ENCODE data around the gene LRSAM1.

The LRSAM1 gene

DNA sequence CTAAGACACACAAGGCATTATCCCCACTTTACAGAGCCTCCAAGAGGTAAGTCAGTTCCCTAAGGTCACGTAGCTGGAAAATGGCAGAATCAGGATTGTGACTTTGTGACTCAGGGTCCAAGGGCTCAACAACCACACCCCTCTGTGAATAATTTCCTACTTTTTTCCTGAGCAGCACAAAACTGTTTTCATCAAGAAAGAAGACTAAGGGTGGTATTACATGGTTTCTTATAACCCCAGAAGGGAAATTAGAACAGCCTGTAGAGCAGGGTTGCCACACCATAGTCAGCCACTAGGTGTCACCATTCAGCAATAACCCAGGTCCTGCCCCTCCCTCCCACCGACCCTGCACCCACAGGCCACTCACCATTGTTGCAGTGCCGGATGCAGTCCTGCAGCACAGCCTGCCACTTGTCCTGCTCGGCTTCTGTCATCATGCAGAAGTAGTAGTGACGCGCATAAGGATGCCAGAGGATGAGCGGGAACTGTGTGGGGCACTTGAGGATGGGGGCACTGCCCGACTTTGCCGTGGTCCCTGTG is 72.1 kb downstream of the LRSAM1 start:
- TF ChIP-seq CREB1 (IDR thresholded peaks at IDR 0.05; ENCODE audit: low read depth) (no peak), RAD21 (IDR thresholded peaks at IDR 0.05; ENCODE audit: low read depth) (peak; percentile 35; the same call in 1 of the 2 replicates)

DNA sequence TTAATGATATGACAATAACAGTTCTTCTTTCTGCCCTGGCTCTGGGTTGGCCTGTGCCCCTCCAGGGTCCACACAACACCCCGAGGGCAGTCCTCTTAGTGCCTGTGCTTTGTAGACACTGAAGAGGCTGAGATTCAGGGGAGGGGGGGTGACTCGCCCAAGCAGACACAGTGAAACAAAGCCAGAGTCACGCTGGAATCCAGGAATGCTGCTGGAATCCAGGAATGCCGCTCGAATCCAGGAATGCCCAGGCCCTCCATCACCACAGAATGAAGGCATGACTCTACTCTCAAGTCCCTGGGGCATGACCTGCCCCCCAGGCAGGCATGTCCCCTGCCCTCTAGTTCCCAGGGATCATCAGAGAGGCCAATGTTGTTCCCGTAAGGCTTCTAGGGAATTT is 73.1 kb downstream of the LRSAM1 start:
- TF ChIP-seq CEBPB (IDR thresholded peaks at IDR 0.05): no peak
- no peak for TF ChIP-seq TEAD4 (IDR thresholded peaks at IDR 0.05)
- no peak for TF ChIP-seq TAF1 (IDR thresholded peaks at IDR 0.05; ENCODE audit: low read depth)
- TF ChIP-seq EP300 (IDR thresholded peaks at IDR 0.05; ENCODE audit: borderline replicate concordance): no peak
- no peak for TF ChIP-seq CREB1 (IDR thresholded peaks at IDR 0.05; ENCODE audit: low read depth)
- no peak for TF ChIP-seq FOXM1 (IDR thresholded peaks at IDR 0.05; ENCODE audit: borderline replicate concordance, low read depth)
- TF ChIP-seq YY1 (IDR thresholded peaks at IDR 0.05; ENCODE audit: low read depth): no peak
- TF ChIP-seq, protein P1, sequence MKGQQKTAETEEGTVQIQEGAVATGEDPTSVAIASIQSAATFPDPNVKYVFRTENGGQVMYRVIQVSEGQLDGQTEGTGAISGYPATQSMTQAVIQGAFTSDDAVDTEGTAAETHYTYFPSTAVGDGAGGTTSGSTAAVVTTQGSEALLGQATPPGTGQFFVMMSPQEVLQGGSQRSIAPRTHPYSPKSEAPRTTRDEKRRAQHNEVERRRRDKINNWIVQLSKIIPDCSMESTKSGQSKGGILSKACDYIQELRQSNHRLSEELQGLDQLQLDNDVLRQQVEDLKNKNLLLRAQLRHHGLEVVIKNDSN (IDR thresholded peaks at IDR 0.05): no peak

DNA sequence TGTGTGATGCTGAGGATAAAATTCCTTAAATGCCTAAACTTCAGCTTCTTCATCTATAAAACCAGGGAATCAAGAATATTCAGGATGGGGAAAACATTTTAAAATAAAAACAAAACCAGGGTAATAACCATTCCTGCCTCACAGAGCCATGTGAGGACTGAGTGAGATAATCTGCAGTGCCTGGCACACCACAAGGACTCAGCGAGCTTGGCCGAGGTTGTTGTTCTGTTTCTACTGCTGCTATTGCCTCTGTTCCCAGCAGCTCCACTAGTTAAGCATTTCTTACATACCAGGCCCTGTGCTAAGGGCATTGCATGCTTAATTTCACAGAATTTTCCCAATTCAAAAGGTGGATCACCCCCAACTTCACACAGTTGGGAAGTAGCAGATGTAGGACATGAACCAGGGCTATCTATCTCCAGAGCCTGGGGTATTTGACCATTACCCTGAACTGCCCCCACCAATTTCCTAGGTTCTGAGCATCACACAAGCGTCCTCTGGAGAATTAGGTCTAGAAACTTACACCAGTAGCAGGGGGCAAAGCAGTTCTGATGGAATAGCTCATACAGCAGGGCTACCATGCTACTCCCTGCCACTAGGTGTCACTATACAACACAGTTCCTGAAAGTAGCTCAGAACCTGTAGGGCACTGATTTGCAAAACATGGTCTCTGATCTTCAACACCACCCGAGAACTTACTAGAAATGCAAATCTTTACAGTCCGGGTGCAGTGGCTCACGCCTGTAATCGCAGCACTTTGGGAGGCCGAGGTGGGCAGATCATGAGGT is 74.3 kb downstream of the LRSAM1 start:
- no peak for TF ChIP-seq ZBTB7A (IDR thresholded peaks at IDR 0.05; ENCODE audit: low read depth)
- TF ChIP-seq RAD21 (IDR thresholded peaks at IDR 0.05; ENCODE audit: low read depth): peak; percentile 58

DNA sequence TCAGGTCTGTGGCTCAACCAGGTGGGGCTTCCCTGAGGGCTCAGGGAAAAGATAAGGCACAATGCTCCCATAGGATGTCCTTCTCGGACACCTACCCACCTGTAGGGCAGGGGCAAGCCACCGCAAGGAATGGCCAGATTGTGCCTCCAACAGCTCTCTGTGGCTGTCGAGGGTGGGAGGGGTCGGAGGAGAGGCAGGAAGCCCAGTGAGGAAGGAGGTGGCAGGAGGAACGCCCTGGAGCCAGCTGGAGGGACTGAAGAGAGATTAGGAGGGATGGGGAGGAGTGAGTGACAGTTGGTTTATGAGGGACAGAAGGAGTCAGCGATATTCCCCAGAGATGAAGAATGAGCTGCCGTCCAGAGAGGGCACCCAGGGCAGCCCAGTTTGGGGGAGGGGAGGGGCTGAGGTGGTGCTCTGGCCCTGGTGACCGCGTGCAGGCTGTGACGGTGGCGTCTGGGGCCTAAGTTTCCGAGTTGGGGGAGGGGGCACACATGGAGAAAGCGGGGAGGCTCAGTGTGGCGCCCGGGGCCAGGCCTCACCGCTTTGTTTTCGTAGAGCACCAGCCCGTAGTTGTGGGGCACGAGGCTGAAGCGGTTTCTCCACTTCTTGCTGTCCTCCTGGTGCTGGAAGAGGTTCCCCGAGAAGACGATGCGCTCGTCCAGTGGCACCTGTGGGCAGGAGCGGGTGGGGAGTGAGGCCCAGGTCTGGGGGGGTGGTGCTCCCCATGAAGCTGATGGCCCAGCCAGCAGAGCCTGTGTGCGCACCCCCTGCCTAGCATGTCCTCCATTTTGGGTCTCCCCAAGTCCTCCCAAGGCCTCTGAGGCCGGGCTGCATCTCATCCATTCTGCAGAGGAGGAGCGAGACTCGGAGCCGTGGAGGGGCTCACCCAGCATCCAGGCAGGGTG is 75.6 kb downstream of the LRSAM1 start:
- no peak for TF ChIP-seq NFIC (IDR thresholded peaks at IDR 0.05)
- no peak for TF ChIP-seq YY1 (IDR thresholded peaks at IDR 0.05; ENCODE audit: low read depth)
- TF ChIP-seq, protein P2, sequence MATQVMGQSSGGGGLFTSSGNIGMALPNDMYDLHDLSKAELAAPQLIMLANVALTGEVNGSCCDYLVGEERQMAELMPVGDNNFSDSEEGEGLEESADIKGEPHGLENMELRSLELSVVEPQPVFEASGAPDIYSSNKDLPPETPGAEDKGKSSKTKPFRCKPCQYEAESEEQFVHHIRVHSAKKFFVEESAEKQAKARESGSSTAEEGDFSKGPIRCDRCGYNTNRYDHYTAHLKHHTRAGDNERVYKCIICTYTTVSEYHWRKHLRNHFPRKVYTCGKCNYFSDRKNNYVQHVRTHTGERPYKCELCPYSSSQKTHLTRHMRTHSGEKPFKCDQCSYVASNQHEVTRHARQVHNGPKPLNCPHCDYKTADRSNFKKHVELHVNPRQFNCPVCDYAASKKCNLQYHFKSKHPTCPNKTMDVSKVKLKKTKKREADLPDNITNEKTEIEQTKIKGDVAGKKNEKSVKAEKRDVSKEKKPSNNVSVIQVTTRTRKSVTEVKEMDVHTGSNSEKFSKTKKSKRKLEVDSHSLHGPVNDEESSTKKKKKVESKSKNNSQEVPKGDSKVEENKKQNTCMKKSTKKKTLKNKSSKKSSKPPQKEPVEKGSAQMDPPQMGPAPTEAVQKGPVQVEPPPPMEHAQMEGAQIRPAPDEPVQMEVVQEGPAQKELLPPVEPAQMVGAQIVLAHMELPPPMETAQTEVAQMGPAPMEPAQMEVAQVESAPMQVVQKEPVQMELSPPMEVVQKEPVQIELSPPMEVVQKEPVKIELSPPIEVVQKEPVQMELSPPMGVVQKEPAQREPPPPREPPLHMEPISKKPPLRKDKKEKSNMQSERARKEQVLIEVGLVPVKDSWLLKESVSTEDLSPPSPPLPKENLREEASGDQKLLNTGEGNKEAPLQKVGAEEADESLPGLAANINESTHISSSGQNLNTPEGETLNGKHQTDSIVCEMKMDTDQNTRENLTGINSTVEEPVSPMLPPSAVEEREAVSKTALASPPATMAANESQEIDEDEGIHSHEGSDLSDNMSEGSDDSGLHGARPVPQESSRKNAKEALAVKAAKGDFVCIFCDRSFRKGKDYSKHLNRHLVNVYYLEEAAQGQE (IDR thresholded peaks at IDR 0.05; ENCODE audit: low read depth): no peak
- no peak for TF ChIP-seq CREB1 (IDR thresholded peaks at IDR 0.05; ENCODE audit: low read depth)
- no peak for TF ChIP-seq FOXM1 (IDR thresholded peaks at IDR 0.05; ENCODE audit: borderline replicate concordance, low read depth)
- TF ChIP-seq CEBPB (IDR thresholded peaks at IDR 0.05): no peak
- no peak for TF ChIP-seq ZBTB7A (IDR thresholded peaks at IDR 0.05; ENCODE audit: low read depth)
- no peak for TF ChIP-seq TEAD4 (IDR thresholded peaks at IDR 0.05)
- no peak for TF ChIP-seq TCF12 (IDR thresholded peaks at IDR 0.05; ENCODE audit: low read depth)
- TF ChIP-seq, protein P3, sequence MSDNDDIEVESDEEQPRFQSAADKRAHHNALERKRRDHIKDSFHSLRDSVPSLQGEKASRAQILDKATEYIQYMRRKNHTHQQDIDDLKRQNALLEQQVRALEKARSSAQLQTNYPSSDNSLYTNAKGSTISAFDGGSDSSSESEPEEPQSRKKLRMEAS (IDR thresholded peaks at IDR 0.05): no peak

DNA sequence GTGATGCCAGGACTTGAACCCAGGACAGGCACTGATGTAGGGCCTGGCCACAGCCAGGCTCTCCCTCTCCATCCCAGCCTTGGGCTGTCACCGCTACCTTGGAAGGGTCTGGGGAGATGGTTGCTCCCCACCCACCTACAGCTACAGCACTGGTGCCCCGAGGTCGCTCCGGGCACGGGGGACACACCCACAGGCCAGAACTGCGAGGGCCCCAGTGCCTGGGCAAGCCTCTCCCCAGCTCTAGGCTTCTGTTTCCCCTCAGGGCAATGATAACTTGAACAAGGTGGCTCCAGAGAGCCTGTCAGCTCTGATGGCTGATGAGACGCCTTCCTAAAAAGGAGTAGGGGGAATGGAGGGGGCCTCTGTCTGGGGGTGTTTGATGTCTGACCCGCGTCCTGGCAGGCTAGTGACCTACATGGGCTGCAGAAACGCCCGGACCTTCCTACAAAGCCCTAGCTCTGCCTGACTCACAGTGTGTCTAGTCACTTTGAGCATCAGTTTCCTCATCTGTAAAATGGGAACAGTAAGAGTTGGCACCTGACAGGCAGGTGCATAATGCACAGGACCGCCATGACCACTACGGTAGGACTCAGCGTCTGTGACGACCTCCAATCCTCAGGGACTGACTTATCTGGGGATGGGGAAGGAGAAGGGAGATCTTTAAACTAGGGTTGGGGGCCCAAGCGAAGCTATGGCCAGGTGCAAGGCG is 76.4 kb downstream of the LRSAM1 start:
- TF ChIP-seq TAF1 (IDR thresholded peaks at IDR 0.05; ENCODE audit: low read depth) (no peak), TEAD4 (IDR thresholded peaks at IDR 0.05) (no peak), YY1 (IDR thresholded peaks at IDR 0.05; ENCODE audit: low read depth) (no peak), TCF12 (IDR thresholded peaks at IDR 0.05; ENCODE audit: low read depth) (no peak), RAD21 (IDR thresholded peaks at IDR 0.05; ENCODE audit: low read depth) (no peak), CEBPB (IDR thresholded peaks at IDR 0.05) (no peak), FOXM1 (IDR thresholded peaks at IDR 0.05; ENCODE audit: borderline replicate concordance, low read depth) (no peak), EP300 (IDR thresholded peaks at IDR 0.05; ENCODE audit: borderline replicate concordance) (no peak), NFIC (IDR thresholded peaks at IDR 0.05) (no peak), CREB1 (IDR thresholded peaks at IDR 0.05; ENCODE audit: low read depth) (no peak), ZBTB7A (IDR thresholded peaks at IDR 0.05; ENCODE audit: low read depth) (no peak), EGR1 (IDR thresholded peaks at IDR 0.05) (no peak)
- TF ChIP-seq, protein P1 (IDR thresholded peaks at IDR 0.05): no peak
- TF ChIP-seq, protein P3 (IDR thresholded peaks at IDR 0.05): no peak
- TF ChIP-seq, protein P2 (IDR thresholded peaks at IDR 0.05; ENCODE audit: low read depth): no peak
